Liver (tissue), 9 donors: Measurements from ENCODE around the gene KLRF1. TPM values are rescaled to one million over a fixed set of nuclear protein-coding genes. Genes with fewer than 3 reads are reported as not detected.

Experiments used
- DNase-seq: peaks from one replicate; pipeline ENCODE4 v3.0.0-alpha.2; 2017; ENCODE audit warnings: low spot score
- H3K27ac ChIP-seq, 2 donors: one replicate each; pipeline ENCODE4 v1.7.0; 2013; ENCODE audit warnings: inconsistent platforms in 2 of 2, low read length in 2 of 2, control low read depth in 1 of 2, low read depth in 1 of 2, mild to moderate bottlenecking in 1 of 2
- H3K27me3 ChIP-seq, 4 donors: one replicate each; pipeline versions ENCODE4 v1.6.1 to v1.7.0; 2013; ENCODE audit warnings: low read length in 3 of 4, inconsistent platforms in 1 of 4, mild to moderate bottlenecking in 1 of 4, moderate library complexity in 1 of 4; ENCODE audit not compliant: control insufficient read depth in 4 of 4, insufficient read depth in 4 of 4
- H3K36me3 ChIP-seq, 4 donors: one replicate each; pipeline versions ENCODE4 v1.6.1 to v1.7.0; 2013; ENCODE audit warnings: low read length in 3 of 4, mild to moderate bottlenecking in 3 of 4, low read depth in 1 of 4, moderate library complexity in 1 of 4; ENCODE audit not compliant: control insufficient read depth in 4 of 4, insufficient read depth in 3 of 4
- H3K4me1 ChIP-seq, 4 donors: one replicate each; pipeline versions ENCODE4 v1.6.1 to v1.7.0; 2013; ENCODE audit warnings: low read length in 3 of 4, mild to moderate bottlenecking in 3 of 4, moderate library complexity in 1 of 4; ENCODE audit not compliant: control insufficient read depth in 4 of 4, insufficient read depth in 4 of 4
- H3K4me3 ChIP-seq, 3 donors: one replicate each; pipeline versions ENCODE4 v1.6.1 to v1.7.0; 2013; ENCODE audit warnings: low read length in 3 of 3, control low read depth in 1 of 3, low read depth in 1 of 3, mild to moderate bottlenecking in 1 of 3
- H3K9ac ChIP-seq, 2 donors: one replicate each; pipeline ENCODE4 v1.7.0; 2013; ENCODE audit warnings: low read length in 2 of 2, mild to moderate bottlenecking in 2 of 2, moderate library complexity in 2 of 2, control low read depth in 1 of 2, low read depth in 1 of 2
- H3K9me3 ChIP-seq, 4 donors: one replicate each; pipeline versions ENCODE4 v1.6.1 to v1.7.0; 2013; ENCODE audit warnings: low read length in 3 of 4; ENCODE audit not compliant: control insufficient read depth in 4 of 4
- ATF3 ChIP-seq: IDR thresholded peaks from 2 replicates; pipeline ENCODE4 v1.6.1; 2016; ENCODE audit warnings: antibody characterized with exemption
- CTCF ChIP-seq: fragments of 150-350 bp; IDR thresholded peaks from 2 replicates; pipeline ENCODE4 v1.5.1; 2017; ENCODE audit warnings: improper control_type of control experiment, low read depth, low read length; ENCODE audit not compliant: missing input control
- FOXA1 ChIP-seq: IDR thresholded peaks from 2 replicates; pipeline ENCODE4 v1.6.1; 2016; ENCODE audit warnings: antibody characterized with exemption
- GABPA ChIP-seq, 2 donors: IDR thresholded peaks in 1 of 2; conservative IDR thresholded peaks in 1 of 2; 2 replicates each; pipeline ENCODE4 v1.6.1; 2016; ENCODE audit warnings: antibody characterized with exemption in 2 of 2, mild to moderate bottlenecking in 1 of 2, moderate library complexity in 1 of 2
- HNF4A ChIP-seq, 2 donors: conservative IDR thresholded peaks; 2 replicates each; pipeline ENCODE4 v1.6.1; 2016; ENCODE audit warnings: antibody characterized with exemption in 2 of 2, mild to moderate bottlenecking in 2 of 2
- HNF4G ChIP-seq: IDR thresholded peaks from 2 replicates; pipeline ENCODE4 v1.6.1; 2016; ENCODE audit warnings: antibody characterized with exemption
- JUND ChIP-seq, 2 donors: IDR thresholded peaks; 2 replicates each; pipeline ENCODE4 v1.6.1; 2016; ENCODE audit warnings: antibody characterized with exemption in 2 of 2
- MAX ChIP-seq: IDR thresholded peaks from 2 replicates; pipeline ENCODE4 v1.6.1; 2016; ENCODE audit warnings: antibody characterized with exemption
- NR2F2 ChIP-seq: IDR thresholded peaks from 2 replicates; pipeline ENCODE4 v1.6.1; 2016; ENCODE audit warnings: antibody characterized with exemption
- RAD21 ChIP-seq, 2 donors: IDR thresholded peaks; 2 replicates each; pipeline ENCODE4 v1.6.1; 2016; ENCODE audit warnings: antibody characterized with exemption in 2 of 2, mild to moderate bottlenecking in 2 of 2
- REST ChIP-seq: IDR thresholded peaks from 2 replicates; pipeline ENCODE4 v1.6.1; 2016; ENCODE audit warnings: antibody characterized with exemption, mild to moderate bottlenecking
- RXRA ChIP-seq, 2 donors: IDR thresholded peaks; 2 replicates each; pipeline ENCODE4 v1.6.1; 2017 to 2018; ENCODE audit warnings: antibody characterized with exemption in 2 of 2, mild to moderate bottlenecking in 1 of 2
- YY1 ChIP-seq: IDR thresholded peaks from 2 replicates; pipeline ENCODE4 v1.6.1; 2016; ENCODE audit warnings: antibody characterized with exemption, mild to moderate bottlenecking
- ZBTB33 ChIP-seq: IDR thresholded peaks from 2 replicates; pipeline ENCODE4 v1.6.1; 2016; ENCODE audit warnings: antibody characterized with exemption
- WGBS: extraction: QIAGEN DNeasy Blood & Tissue Kit; methylation state at CpG from one replicate; pipeline ENCODE4 v1.1.7; 2013; 5-methylcytosine and 5-hydroxymethylcytosine counted together
- polyA plus RNA-seq, 2 donors: library from polyadenylated mRNA; stranded (reverse) in 1 of 2; unstranded in 1 of 2; fragments of 200-250 nt in 1 of 2; fragments of >200 nt in 1 of 2; fragmentation: Nextera tagmentation in 1 of 2; extraction: Ambion mirVana in 1 of 2; gene quantifications; one replicate each; pipeline versions ENCODE4 v1.2.1 to v1.2.3, GENCODE V29; 2013 to 2015
- total RNA-seq, 2 donors: library from RNA; depleted of rRNA; stranded (reverse); fragments of >200 nt; gene quantifications; one replicate each; pipeline ENCODE4 v1.2.3, GENCODE V29; 2014
- donor health status: healthy.
- donor health status: healthy.
- donor health status: healthy.
- donor health status: healthy.
- donor health status: healthy.

KLRF1 gene
- total and polyA plus RNA-seq, 4 donors, result 0.18 to 1.5 (median 0.76) TPM

GRCh38 chr12:9858135-9858534 is 30.9 kb downstream of the KLRF1 start (continued):
- TF ChIP-seq REST (no peak), HNF4A (conservative IDR thresholded peaks at IDR 0.05) (no peak)

GRCh38 chr12:9864913-9865675 is 37.8 kb downstream of the KLRF1 start:
- Histone ChIP-seq H3K4me3 (peak overlapping the region in 1 of 3 donors; percentile 20), H3K27ac (no peak overlapping the region), H3K36me3 (no peaks in the 10 kb centered on the region), H3K4me1 (no peaks in the 10 kb centered on the region), H3K27me3 (no peaks in the 10 kb centered on the region), H3K9ac (peak overlapping the region in 1 of 2 donors; percentile 50), H3K9me3 (no peaks in the 10 kb centered on the region)
- no peak for DNase-seq
- no peak for TF ChIP-seq MAX
- TF ChIP-seq CTCF, result no peak
- no peak for TF ChIP-seq GABPA (IDR thresholded peaks at IDR 0.05 in 1 of 2, conservative IDR thresholded peaks at IDR 0.05 in 1 of 2)
- TF ChIP-seq RXRA (IDR thresholded peaks at IDR 0.05), result no peak
- no peak for TF ChIP-seq ZBTB33
- WGBS, result 58% methylated on average over 4 of the region's 4 CpGs

GRCh38 chr12:9866860-9867269 is 39.6 kb downstream of the KLRF1 start:
- H3K4me1 ChIP-seq, result peaks cover 0 to 3% (median 2%) of the 10 kb centered on the region in 4 donors
- H3K9ac ChIP-seq, result peak overlapping the region; percentile 31 to 87
- no peaks in the 10 kb centered on the region for H3K36me3 ChIP-seq
- peak overlapping the region in 1 of 3 donors; percentile 29 for H3K4me3 ChIP-seq
- WGBS, result 66% methylated on average over 4 of the region's 4 CpGs
- H3K27ac ChIP-seq, result peak overlapping the region in 1 of 2 donors; percentile 4
- H3K27me3 ChIP-seq, result no peaks in the 10 kb centered on the region
- DNase-seq, result no peak
- no peaks in the 10 kb centered on the region for H3K9me3 ChIP-seq
- no peak for TF ChIP-seq JUND (IDR thresholded peaks at IDR 0.05)
- no peak for TF ChIP-seq RAD21 (IDR thresholded peaks at IDR 0.05)
- no peak for TF ChIP-seq ATF3
- TF ChIP-seq NR2F2, result no peak
- TF ChIP-seq REST, result no peak
- no peak for TF ChIP-seq MAX
- TF ChIP-seq YY1, result no peak
- no peak for TF ChIP-seq HNF4G
- no peak for TF ChIP-seq RXRA (IDR thresholded peaks at IDR 0.05)
- no peak for TF ChIP-seq FOXA1
- TF ChIP-seq HNF4A (conservative IDR thresholded peaks at IDR 0.05), result no peak
- TF ChIP-seq ZBTB33, result no peak
